Mesenchymal stem cell (in vitro differentiated cells and primary cell): Measurements from ENCODE around the gene CAMK2N2.

Experiments
- DNase-seq: peaks from one replicate; pipeline ENCODE4 v3.0.0-alpha.2; 2013
- H2AFZ ChIP-seq: one replicate; pipeline ENCODE4 v1.6.1; 2013; ENCODE audit warnings: low read depth, mild to moderate bottlenecking, control low read depth, inconsistent platforms, low read length, moderate library complexity
- H2AK5ac ChIP-seq: 2 replicates; pipeline ENCODE4 v1.6.1; 2013; ENCODE audit warnings: low read length, moderate library complexity, mild to moderate bottlenecking, inconsistent platforms; ENCODE audit not compliant: severe bottlenecking
- H2BK120ac ChIP-seq: one replicate; pipeline ENCODE4 v1.6.1; 2013; ENCODE audit warnings: low read depth, mild to moderate bottlenecking, inconsistent platforms, low read length, moderate library complexity
- H2BK12ac ChIP-seq, 2 experiments: one replicate each; pipeline ENCODE4 v1.6.1; 2013; ENCODE audit warnings: inconsistent platforms in 2 of 2, low read length in 2 of 2, mild to moderate bottlenecking in 2 of 2, moderate library complexity in 2 of 2, control low read depth in 1 of 2
- H2BK15ac ChIP-seq: one replicate; pipeline ENCODE4 v1.6.1; 2013; ENCODE audit warnings: mild to moderate bottlenecking, low read depth, inconsistent platforms; ENCODE audit not compliant: poor library complexity, severe bottlenecking
- H2BK5ac ChIP-seq: 2 replicates; pipeline ENCODE4 v1.6.1; 2013; ENCODE audit warnings: low read depth, mild to moderate bottlenecking, low read length, control low read depth, inconsistent platforms; ENCODE audit not compliant: poor library complexity, severe bottlenecking
- H3K14ac ChIP-seq, 2 experiments: one replicate each; pipeline ENCODE4 v1.6.1; 2013; ENCODE audit warnings: inconsistent platforms in 2 of 2, low read length in 2 of 2, control low read depth in 1 of 2, mild to moderate bottlenecking in 1 of 2, moderate library complexity in 1 of 2
- H3K18ac ChIP-seq, 2 experiments: one replicate each; pipeline ENCODE4 v1.6.1; 2013; ENCODE audit warnings: inconsistent platforms in 2 of 2, low read length in 2 of 2, control low read depth in 1 of 2, low read depth in 1 of 2, mild to moderate bottlenecking in 1 of 2
- H3K23ac ChIP-seq, 2 experiments: one replicate each; pipeline ENCODE4 v1.6.1; 2013; ENCODE audit warnings: inconsistent platforms in 2 of 2, low read length in 2 of 2, mild to moderate bottlenecking in 2 of 2, moderate library complexity in 2 of 2, control low read depth in 1 of 2
- H3K27ac ChIP-seq: 2 replicates; pipeline ENCODE4 v1.5.1; 2013; ENCODE audit warnings: mild to moderate bottlenecking, moderate library complexity, low read length, control low read depth, inconsistent platforms; ENCODE audit not compliant: poor library complexity, severe bottlenecking
- H3K27me3 ChIP-seq, 2 experiments: 2 replicates each; pipeline versions ENCODE4 v1.6.1 to v1.7.0; 2013; ENCODE audit warnings: low read length in 2 of 2, mild to moderate bottlenecking in 2 of 2, moderate library complexity in 2 of 2, control low read depth in 1 of 2, inconsistent platforms in 1 of 2; ENCODE audit not compliant: control insufficient read depth in 1 of 2, insufficient read depth in 1 of 2
- H3K36me3 ChIP-seq, 2 experiments: 2 replicates each; pipeline versions ENCODE4 v1.6.1 to v1.7.0; 2013; ENCODE audit warnings: low read length in 2 of 2, control low read depth in 1 of 2, inconsistent platforms in 1 of 2, low read depth in 1 of 2, mild to moderate bottlenecking in 1 of 2; ENCODE audit not compliant: insufficient read depth in 2 of 2, control insufficient read depth in 1 of 2
- H3K4ac ChIP-seq, 2 experiments: one replicate each; pipeline ENCODE4 v1.6.1; 2013; ENCODE audit warnings: inconsistent platforms in 2 of 2, low read length in 2 of 2, mild to moderate bottlenecking in 2 of 2, moderate library complexity in 2 of 2, control low read depth in 1 of 2, low read depth in 1 of 2
- H3K4me1 ChIP-seq: 2 replicates; pipeline ENCODE4 v1.6.1; 2013; ENCODE audit warnings: low read depth, low read length, control low read depth; ENCODE audit not compliant: control insufficient read depth, insufficient read depth
- H3K4me2 ChIP-seq: 2 replicates; pipeline ENCODE4 v1.6.1; 2013; ENCODE audit warnings: low read length, mild to moderate bottlenecking, inconsistent platforms; ENCODE audit not compliant: poor library complexity, severe bottlenecking
- H3K4me3 ChIP-seq, 2 experiments: 2 replicates each; pipeline versions ENCODE4 v1.5.1 to v1.7.0; 2013; ENCODE audit warnings: low read length in 2 of 2, mild to moderate bottlenecking in 2 of 2, control low read depth in 1 of 2, low read depth in 1 of 2; ENCODE audit not compliant: insufficient read depth in 1 of 2
- H3K79me1 ChIP-seq: replicated peaks from 2 replicates; pipeline ENCODE4 v1.6.1; 2013; ENCODE audit warnings: mild to moderate bottlenecking, control low read depth, low read length, inconsistent platforms; ENCODE audit not compliant: poor library complexity, severe bottlenecking
- H3K9ac ChIP-seq: 2 replicates; pipeline ENCODE4 v1.7.0; 2013; ENCODE audit warnings: mild to moderate bottlenecking, low read length, moderate library complexity
- H3K9me3 ChIP-seq: 2 replicates; pipeline ENCODE4 v1.7.0; 2013; ENCODE audit warnings: mild to moderate bottlenecking, low read length; ENCODE audit not compliant: control insufficient read depth
- H4K8ac ChIP-seq: one replicate; pipeline ENCODE4 v1.6.1; 2013; ENCODE audit warnings: inconsistent platforms, mild to moderate bottlenecking, low read length, moderate library complexity
- H4K91ac ChIP-seq: one replicate; pipeline ENCODE4 v1.6.1; 2013; ENCODE audit warnings: mild to moderate bottlenecking, low read length, inconsistent platforms
- WGBS: methylation state at CpG from one replicate; pipeline ENCODE4 v1.1.7; 2013; ENCODE audit warnings: mixed read lengths; 5-methylcytosine and 5-hydroxymethylcytosine counted together

Gene CAMK2N2

DNA sequence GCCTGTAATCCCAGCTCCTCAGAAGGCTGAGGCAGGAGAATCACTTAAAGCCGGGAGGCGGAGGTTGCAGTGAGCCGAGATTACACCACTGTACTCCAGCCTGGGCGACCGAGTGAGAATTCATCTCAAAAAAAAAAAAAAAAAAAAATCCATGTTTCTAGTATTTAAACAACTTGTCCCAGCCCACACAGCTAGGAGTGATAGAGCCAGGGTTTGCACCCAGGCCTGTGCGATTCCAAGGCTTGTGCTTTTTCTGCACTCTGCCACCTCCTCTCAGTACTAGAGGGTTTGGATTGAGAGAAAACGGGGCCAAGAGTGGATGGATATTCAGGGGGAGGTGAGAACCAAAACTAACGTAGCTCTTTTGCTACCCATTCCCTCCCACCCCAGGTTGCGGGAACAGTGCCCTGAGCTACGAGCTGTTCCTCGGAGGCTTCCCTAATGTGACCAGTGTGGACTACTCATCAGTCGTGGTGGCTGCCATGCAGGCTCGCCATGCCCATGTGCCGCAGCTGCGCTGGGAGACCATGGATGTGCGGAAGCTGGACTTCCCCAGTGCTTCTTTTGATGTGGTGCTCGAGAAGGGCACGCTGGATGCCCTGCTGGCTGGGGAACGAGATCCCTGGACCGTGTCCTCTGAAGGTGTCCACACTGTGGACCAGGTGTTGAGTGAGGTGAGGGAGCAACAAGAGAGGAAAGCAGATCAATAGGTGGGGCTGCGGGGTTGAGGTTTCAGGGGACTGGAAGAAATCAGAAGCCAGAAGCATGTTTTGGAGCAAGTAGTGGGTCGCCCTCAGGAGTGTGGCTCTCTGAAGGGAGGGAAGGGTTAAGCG is 4.1 kb downstream of the CAMK2N2 start:
- 92% methylated on average over 22 of the region's 23 CpGs for WGBS
- no peak overlapping the region for H3K23ac ChIP-seq

DNA sequence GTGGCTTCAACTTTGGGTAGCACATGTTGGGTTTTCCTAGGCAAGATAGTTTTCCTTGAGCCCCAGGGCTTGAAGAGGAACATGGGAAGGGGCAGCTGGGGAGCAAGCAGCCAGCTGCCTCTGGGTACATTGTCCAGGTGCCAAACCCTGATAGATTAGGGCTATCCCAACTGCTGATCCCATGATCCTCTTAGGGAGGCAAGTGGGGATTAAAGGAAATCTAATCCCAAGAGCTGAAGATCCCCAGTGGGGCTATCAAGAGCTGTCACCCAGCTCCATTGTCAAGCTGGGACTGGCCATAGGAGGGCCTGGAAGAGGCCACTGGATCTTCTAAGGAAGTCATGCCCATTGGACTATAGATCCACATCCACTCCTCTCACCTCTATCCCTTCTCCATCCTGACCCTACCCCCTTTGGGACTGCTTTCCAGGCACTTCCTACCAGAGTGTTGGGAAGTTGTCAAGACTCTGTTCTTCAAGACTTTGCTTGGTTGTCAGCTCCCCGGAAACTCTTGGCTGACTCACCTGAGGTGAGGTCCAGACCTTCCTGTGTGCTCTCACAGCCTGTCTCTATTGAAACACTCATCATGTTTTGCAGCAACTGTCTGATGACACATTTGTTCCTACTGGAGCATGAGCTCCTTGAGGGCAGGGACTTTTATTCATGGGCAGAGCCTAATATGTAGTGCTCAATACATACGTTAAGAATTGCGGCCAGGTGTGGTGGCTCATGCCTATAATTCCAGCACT is 5.9 kb downstream of the CAMK2N2 start:
- DNase-seq, result no peak
- H2AK5ac ChIP-seq, result no peak overlapping the region
- H4K8ac ChIP-seq, result no peak overlapping the region
- no peak overlapping the region for H3K23ac ChIP-seq
- H3K4ac ChIP-seq, result no peak overlapping the region
- no peaks in the 10 kb centered on the region for H3K9me3 ChIP-seq
- no peak overlapping the region for H3K27ac ChIP-seq
- H3K4me1 ChIP-seq, result peaks cover 8% of the 10 kb centered on the region
- no peaks in the 10 kb centered on the region for H3K79me1 ChIP-seq
- H4K91ac ChIP-seq, result no peak overlapping the region
- H3K14ac ChIP-seq, result no peak overlapping the region
- H2AFZ ChIP-seq, result no peak overlapping the region
- WGBS, result 99% methylated on average over 3 of the region's 3 CpGs
- H2BK5ac ChIP-seq, result no peak overlapping the region
- H3K36me3 ChIP-seq, result peaks cover 0 to 15% of the 10 kb centered on the region in 2 experiments
- H2BK120ac ChIP-seq, result no peak overlapping the region
- H3K27me3 ChIP-seq, result peaks cover 11 to 19% of the 10 kb centered on the region in 2 experiments
- H3K18ac ChIP-seq, result no peak overlapping the region
- H2BK15ac ChIP-seq, result no peak overlapping the region
- H2BK12ac ChIP-seq, result no peak overlapping the region
- H3K9ac ChIP-seq, result no peak overlapping the region
- H3K4me3 ChIP-seq, result no peak overlapping the region
- no peak overlapping the region for H3K4me2 ChIP-seq

More for the DNA sequence above, 4.1 kb downstream of the CAMK2N2 start:
- Histone ChIP-seq H3K79me1 (no peaks in the 10 kb centered on the region), H4K91ac (no peak overlapping the region), H2BK120ac (no peak overlapping the region), H3K36me3 (peaks cover 0 to 15% of the 10 kb centered on the region in 2 experiments), H3K27me3 (peaks cover 18 to 27% of the 10 kb centered on the region in 2 experiments), H3K14ac (no peak overlapping the region), H4K8ac (no peak overlapping the region), H3K9ac (no peak overlapping the region), H2BK15ac (no peak overlapping the region), H3K27ac (no peak overlapping the region), H3K4me2 (no peak overlapping the region), H2AK5ac (no peak overlapping the region), H3K4me3 (no peak overlapping the region), H2BK5ac (no peak overlapping the region), H2BK12ac (no peak overlapping the region), H3K9me3 (no peaks in the 10 kb centered on the region), H3K4ac (no peak overlapping the region), H3K18ac (no peak overlapping the region), H2AFZ (no peak overlapping the region), H3K4me1 (peaks cover 24% of the 10 kb centered on the region)
- no peak for DNase-seq

DNA sequence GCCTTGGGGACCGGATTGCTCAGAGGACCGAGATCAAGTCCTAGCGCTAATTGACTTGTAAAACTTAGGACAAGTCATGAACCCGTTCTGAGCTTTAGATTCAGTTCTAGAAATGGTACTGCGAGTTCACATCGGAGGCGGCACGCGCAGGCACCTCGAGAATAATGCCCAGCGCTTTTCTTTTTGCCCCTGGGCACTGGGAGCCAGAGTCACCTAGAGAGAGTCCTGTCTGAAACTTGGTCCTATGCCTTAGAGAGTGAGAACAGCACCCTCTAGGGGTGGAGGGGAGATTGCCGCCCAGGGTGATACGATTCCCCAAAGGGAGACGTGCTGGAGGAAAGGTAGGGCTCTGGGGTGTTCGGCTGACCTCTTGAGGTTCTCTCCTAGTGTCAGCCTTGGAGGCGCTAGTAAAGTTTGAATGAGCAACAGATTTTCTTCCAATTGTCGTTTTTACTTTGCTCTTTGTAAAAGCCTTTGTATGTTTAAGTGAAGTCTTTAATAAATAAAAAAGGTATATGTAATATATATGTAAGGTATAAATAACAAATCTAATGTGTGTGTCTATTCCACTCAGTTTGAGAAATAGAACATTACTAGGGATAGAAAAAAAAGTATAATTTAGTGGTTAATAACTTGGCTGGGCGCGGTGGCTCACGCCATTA is 11.1 kb downstream of the CAMK2N2 start:
- Histone ChIP-seq H3K18ac (peak overlapping the region; percentile 45 to 50), H3K9me3 (no peaks in the 10 kb centered on the region), H3K4me3 (peak overlapping the region; percentile 70 to 93), H3K27me3 (no peaks in the 10 kb centered on the region), H2BK120ac (no peak overlapping the region), H3K36me3 (peaks cover 4 to 6% of the 10 kb centered on the region in 2 experiments), H3K23ac (no peak overlapping the region), H3K27ac (peak overlapping the region; percentile 33), H2AFZ (peak overlapping the region; percentile 58), H3K4me1 (peaks cover 1% of the 10 kb centered on the region), H3K4me2 (peak overlapping the region; percentile 100), H2BK15ac (no peak overlapping the region), H4K91ac (no peak overlapping the region), H3K4ac (no peak overlapping the region), H2BK12ac (no peak overlapping the region), H2AK5ac (no peak overlapping the region), H3K14ac (no peak overlapping the region), H2BK5ac (peak overlapping the region; percentile 0), H3K9ac (peak overlapping the region; percentile 98), H3K79me1 (peaks cover 20% of the 10 kb centered on the region), H4K8ac (no peak overlapping the region)
- peak; percentile 93 for DNase-seq
- 17% methylated on average over 18 of the region's 20 CpGs for WGBS
